ENCODE data around the gene SMOC1.
"Not testable (repeated sequence)": the region's sequence is repeated elsewhere in the genome, so short reads cannot be mapped to it uniquely, and the experiment has no call there.

SMOC1 gene

DNA sequence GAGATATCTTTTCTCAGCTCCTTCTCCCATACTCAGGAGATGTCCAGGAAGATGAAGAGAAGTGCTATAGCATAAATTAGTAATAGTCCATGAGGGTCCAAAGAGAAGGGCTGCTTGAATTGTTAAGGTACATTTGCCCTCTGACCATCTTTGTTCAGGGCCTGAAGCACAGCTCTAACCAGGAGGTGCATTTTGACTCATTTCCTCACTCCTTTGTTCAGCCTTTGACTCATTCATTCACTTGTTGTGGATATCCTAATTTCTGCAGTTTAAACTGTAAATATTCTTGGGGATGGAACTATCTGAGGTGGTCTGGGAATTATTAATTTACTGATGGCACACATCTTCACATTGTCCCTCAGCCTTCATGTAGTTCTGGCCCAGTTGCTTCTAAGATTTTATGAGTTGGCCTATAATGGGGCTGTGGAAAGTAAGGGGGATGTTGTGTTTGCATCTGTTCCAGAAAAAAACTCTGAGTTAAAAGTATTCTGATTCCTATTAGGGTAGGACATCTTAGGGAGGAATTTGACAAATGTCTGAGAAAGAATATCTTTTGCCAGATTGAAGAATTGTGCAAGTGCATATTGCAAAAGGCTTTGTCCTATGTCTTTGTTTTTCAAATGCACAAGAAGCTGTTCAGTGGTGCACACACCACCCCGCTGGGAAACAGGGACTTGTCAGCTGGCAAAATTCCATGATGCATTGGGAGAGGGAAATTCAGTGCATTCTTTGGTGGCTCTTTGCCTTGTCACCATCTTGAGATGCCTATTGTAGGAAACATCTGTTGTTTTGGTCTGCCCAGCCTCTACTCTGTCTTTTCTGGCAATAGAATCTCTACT is 22.1 kb downstream of the SMOC1 start:
- DNase-seq (no peak), ATAC-seq (no peak)

- DNase-seq, ATAC-seq: not testable (repeated sequence)
Measured at GRCh38 chr14:69903046-69903445, 23.8 kb downstream of the SMOC1 start.

- ATAC-seq (no peak), DNase-seq (no peak)
Measured at GRCh38 chr14:69904246-69904645, 25.0 kb downstream of the SMOC1 start.

DNA sequence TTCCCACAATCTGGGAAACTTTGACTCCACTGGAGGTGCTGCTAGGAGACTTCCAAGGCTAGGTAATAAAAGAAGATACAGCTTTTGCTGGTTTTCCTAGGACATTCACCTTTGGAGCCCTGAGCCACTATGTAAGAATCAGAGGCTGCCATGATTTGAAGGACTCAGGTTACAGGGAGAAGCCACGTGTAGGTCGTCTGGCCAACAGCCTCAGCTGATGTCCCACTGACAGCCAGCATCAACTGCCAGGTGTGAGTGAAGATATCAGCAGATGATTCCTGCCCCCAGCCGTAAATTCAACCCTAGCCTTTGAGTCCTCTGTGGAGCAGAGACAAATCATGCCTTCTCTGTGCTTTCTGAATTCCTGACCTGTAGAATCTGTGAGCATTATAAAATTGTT is 27.0 kb downstream of the SMOC1 start:
- no peak for ATAC-seq
- DNase-seq: no peak

DNA sequence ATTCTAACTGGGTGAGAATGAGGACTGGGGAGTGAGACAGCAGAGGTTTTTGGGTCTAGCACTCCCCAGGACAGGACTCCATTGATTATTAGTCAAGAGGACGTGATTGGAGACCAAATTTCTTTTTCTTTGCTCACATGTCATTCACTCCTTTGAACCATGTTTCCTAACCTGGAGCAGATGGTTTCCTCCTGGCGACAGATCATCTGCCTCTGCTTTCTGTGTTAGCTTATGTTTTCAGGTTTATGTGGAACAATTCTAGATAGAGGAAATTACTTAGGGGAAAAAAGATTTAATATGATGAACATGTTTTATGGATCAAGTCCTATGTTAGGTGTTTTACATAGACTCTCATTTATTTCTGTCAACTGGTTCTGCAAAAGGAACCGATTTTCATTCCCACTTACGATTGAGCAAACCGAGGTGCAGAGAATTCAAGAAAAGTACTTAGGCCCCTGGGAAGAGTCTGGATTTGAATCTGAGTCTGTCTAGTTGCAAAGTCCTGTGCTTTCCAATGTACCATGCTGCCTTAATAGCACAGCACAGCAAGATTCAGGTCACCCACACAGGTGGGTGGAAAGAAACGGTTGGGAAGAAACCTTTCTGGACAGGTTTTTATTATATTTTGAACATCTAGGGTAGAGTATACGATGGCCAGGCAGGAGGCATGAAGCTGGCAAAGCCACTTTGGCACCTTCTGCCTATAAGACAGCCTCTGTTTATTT is 30.8 kb downstream of the SMOC1 start:
- no peak for ATAC-seq
- no peak for DNase-seq

GRCh38 chr14:69910871-69911270 is 31.7 kb downstream of the SMOC1 start:
- ATAC-seq: no peak
- no peak for DNase-seq

DNA sequence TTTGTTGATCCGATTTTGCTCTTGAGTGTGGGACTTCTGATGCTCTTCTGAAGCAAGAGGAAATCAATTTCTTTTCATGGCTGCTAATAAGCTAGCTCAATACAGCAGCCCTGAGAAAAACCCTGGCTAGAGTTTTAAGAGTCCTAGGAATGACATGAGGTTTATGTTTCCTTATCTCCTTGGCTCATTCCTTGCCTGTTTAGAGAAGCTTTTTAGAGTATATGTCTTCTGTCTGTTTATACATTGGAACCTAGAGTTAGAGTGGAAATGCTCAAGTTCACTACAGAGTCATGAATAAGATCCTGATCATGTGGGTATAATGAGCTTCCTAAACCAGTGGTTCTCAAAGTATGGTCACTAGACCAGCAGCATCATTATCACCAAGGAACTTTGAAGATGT is 34.5 kb downstream of the SMOC1 start:
- no peak for DNase-seq
- ATAC-seq: no peak

GRCh38 chr14:69916396-69916795 is 37.2 kb downstream of the SMOC1 start:
- ATAC-seq (no peak), DNase-seq (no peak)

DNA sequence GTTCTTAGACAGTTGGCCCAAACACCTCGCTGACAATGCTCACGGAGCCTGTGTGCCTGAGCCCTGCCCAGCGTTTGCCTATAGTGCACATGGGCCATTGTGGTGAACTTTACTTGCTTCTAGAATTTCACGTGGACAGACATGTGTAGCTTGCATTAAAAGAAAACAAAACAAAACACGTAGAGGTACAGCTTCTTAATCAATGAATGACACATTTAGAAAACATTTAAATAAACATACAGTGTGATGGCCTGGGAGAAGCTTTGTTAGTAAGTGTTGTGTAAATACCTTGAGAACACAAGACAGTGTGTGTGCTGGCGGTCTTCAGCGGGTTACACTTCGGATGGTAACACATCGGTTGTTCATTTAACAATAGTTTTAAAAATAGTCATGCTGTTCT is 38.1 kb downstream of the SMOC1 start:
- ATAC-seq (no peak), DNase-seq (no peak)

DNA sequence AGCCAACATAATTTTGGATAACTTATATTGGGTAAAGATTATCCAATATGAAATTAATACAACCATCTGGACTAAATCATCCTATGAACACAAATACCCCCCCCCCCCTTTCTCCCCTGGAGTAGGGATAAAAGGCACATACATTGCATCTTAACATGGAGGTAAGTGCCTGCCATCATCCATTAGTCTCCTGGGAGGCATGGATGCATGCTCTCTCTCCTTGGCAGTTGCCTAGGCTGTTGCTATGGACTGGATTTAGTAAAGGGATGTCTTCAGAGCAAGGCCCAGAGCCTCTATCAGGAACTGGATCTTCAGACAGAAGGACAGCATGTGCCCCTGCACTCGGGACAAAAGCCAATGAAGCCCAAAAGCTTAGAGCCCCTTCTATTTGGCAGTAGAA is 40.6 kb downstream of the SMOC1 start:
- DNase-seq (no peak), ATAC-seq (no peak)

DNA sequence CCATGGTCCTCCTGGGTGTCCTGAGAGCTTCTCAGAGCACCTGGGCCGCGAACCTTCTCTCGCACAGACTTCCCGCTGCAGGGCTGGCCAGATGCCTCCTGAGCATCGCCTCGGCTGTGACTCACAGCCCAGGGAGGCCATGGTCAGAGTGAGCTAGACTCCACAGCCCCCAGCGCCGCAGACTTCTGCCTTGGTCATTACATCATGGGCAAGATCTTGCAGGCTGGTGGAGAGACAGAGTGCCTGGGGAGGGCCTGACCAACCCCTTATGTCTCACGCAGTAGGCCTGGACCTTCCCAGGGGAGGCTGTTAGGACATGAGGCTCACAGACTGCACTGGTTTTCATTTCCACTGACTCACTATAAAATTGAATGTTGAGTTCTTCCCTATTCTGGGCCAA is 41.8 kb downstream of the SMOC1 start:
- DNase-seq: no peak
- ATAC-seq: no peak

DNA sequence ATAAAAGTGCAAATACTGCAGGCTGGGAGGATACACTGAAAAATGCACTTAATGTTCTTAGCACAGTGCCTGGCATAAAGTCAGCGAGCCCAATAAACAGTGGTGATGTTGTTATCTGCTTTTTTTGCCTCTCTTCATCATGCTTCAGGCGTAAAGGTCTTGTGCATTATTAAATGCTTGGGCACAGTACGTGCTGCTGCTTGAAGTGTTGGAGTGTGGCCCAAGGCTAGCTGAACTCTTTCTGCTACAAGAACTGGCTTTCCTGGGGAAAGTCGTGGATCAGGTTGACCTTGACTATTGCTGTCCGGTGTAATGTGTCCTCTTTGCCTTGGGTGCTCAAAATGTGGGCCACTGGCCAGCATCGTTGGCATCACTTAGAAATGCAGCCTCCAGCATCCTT is 43.0 kb downstream of the SMOC1 start:
- ATAC-seq (no peak), DNase-seq (no peak)

DNA sequence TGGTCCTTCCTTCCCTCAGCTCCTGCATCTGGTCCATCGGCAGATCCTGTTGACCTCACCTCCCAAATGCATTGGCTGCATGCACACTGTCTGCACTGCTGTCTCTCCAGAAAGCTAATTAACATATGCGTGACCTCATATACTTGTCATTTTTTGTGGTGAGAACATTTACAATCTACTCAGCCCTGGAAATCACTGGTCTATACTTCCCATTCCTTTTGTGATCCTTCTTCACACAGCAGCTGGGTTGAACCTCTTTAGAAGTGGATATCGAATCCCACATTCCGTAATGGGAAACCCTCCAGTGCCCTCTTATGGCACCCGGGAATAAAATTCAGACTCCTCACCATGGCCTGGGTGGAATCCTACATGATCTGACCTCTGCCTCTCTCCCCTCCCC is 45.0 kb downstream of the SMOC1 start:
- ATAC-seq (no peak), DNase-seq (no peak)

- DNase-seq (no peak), ATAC-seq (no peak)
Measured at GRCh38 chr14:69928111-69928523, 48.9 kb downstream of the SMOC1 start.

- DNase-seq: no peak
- no peak for ATAC-seq
Measured at GRCh38 chr14:69930780-69931379, 51.7 kb downstream of the SMOC1 start.

DNA sequence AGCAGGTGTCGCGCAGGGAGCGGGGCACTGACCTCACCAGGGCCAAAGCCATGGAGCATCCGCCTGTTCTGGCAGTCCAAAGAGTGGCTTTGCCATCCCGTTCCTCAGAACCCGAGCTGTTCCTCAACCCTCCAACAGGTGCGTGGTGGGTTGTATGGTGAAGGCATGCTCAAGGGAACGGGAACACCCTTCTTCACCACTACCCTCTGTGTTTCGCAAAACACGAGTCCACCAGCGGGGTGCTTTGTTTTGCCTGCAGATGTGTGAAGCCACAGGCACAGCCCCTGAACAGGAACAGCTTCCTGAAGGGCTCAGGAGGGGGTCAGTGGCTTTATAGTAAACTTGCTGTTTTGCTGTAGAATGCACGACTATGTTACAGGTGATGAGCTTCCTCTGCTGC is 52.7 kb downstream of the SMOC1 start:
- no peak for DNase-seq
- no peak for ATAC-seq

- DNase-seq (no peak), ATAC-seq (no peak)
Measured at GRCh38 chr14:69932391-69932790, 53.2 kb downstream of the SMOC1 start.

- DNase-seq (no peak), ATAC-seq (no peak)
Measured at GRCh38 chr14:69933623-69934275, 54.5 kb downstream of the SMOC1 start.

- ATAC-seq: no peak
- no peak for DNase-seq
Measured at GRCh38 chr14:69937367-69938081, 58.3 kb downstream of the SMOC1 start.

DNA sequence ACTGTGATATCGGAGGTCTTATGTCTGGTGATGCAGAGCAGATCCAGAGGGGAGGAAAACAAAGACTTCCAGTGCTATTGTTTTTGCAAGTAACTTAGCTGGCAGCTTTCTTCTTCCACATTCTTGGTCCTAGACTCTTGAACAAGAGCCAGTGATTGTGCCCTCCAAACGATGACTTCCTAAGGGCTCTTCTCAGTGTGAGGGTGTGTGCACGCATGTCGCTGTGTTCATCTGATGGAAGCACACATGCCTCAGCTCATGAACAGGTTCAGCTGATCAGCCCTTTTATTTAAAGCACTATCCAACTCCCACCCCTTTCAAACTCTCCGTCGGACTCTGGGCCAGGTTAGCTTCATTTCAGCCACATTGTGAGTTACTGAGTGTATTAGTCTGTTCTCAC is 59.5 kb downstream of the SMOC1 start:
- ATAC-seq (no peak), DNase-seq (no peak)

GRCh38 chr14:69941768-69942742 is 62.8 kb downstream of the SMOC1 start:
- no peak for DNase-seq
- ATAC-seq: no peak

Measured in stimulated activated naive CD8-positive, alpha-beta T cell treated with anti-CD3 and anti-CD28 coated beads, Interleukin-15, Interleukin-2, amounts not matched to agents 100 U/mL and 50 U/mL, for 24 hours (primary cell).